IMR-90 (cell line): Measurements from ENCODE around the gene PLCD1. TPM values are rescaled to one million over a fixed set of nuclear protein-coding genes. Genes with fewer than 3 reads are reported as not detected.

Experiments
- ATAC-seq: fragments of 200-7000 bp; cut with Tn5 transposase; 2 replicates; pipeline ENCODE4 v1.9.1; 2020; ENCODE audit warnings: low read depth, mild to moderate bottlenecking, moderate library complexity
- BruUV-seq: library from RNA; stranded (reverse); fragments of 400-500 nt; replicated peaks from 2 replicates; lab custom pipeline; 2021; lab: Mats Ljungman, UMichigan
- CTCF ChIA-PET: fragments of 300-600 bp; formaldehyde crosslinking; extraction: SDS; loops from one replicate; lab custom pipeline; 2021; ENCODE audit warnings: antibody characterized with exemption; lab: Yijun Ruan, JAX
- POLR2A ChIA-PET: fragments of 300-600 bp; sonication (Branson Sonifier 250); formaldehyde crosslinking; loops from one replicate; lab custom pipeline; 2022; ENCODE audit warnings: antibody characterized with exemption; ENCODE audit not compliant: unreplicated experiment; lab: Charles Lee
- DNase-seq: peaks from one replicate; pipeline ENCODE4 v3.0.0; 2013
- H2AFZ ChIP-seq: replicated peaks from 2 replicates; pipeline ENCODE3; 2013; ENCODE audit warnings: low read length, mild to moderate bottlenecking; ENCODE audit not compliant: poor library complexity
- H2AK5ac ChIP-seq: 2 replicates; pipeline ENCODE4 v1.6.1; 2013; ENCODE audit warnings: low read depth, low read length, inconsistent platforms
- H2AK9ac ChIP-seq: replicated peaks from 2 replicates; pipeline ENCODE3; 2013; ENCODE audit warnings: mild to moderate bottlenecking, low read depth, low read length, moderate library complexity; ENCODE audit not compliant: poor library complexity
- H2BK120ac ChIP-seq: 2 replicates; pipeline ENCODE4 v1.6.1; 2013; ENCODE audit warnings: low read depth, low read length, inconsistent platforms
- H2BK15ac ChIP-seq: 3 replicates; pipeline ENCODE4 v1.6.1; 2013; ENCODE audit warnings: low read depth, low read length, inconsistent platforms
- H2BK20ac ChIP-seq: 2 replicates; pipeline ENCODE4 v1.6.1; 2013; ENCODE audit warnings: low read depth, mild to moderate bottlenecking, inconsistent platforms, low read length, moderate library complexity
- H2BK5ac ChIP-seq: 2 replicates; pipeline ENCODE4 v1.6.1; 2013; ENCODE audit warnings: mild to moderate bottlenecking, low read depth, low read length, inconsistent platforms; ENCODE audit not compliant: poor library complexity, severe bottlenecking
- H3K14ac ChIP-seq: replicated peaks from 2 replicates; pipeline ENCODE4 v1.6.1; 2013; ENCODE audit warnings: low read depth, low read length, inconsistent platforms
- H3K18ac ChIP-seq: 2 replicates; pipeline ENCODE4 v1.6.1; 2013; ENCODE audit warnings: low read depth, low read length, control low read depth
- H3K23ac ChIP-seq: 2 replicates; pipeline ENCODE4 v1.6.1; 2013; ENCODE audit warnings: low read depth, low read length, inconsistent platforms
- H3K27ac ChIP-seq: 2 replicates; pipeline ENCODE4 v1.5.1; 2013; ENCODE audit warnings: mild to moderate bottlenecking, control low read depth, low read length; ENCODE audit not compliant: insufficient read depth
- H3K27me3 ChIP-seq: 2 replicates; pipeline ENCODE4 v1.6.1; 2013; ENCODE audit warnings: low read length; ENCODE audit not compliant: control insufficient read depth, insufficient read depth
- H3K36me3 ChIP-seq: 2 replicates; pipeline ENCODE4 v1.6.1; 2013; ENCODE audit warnings: low read length, mixed read lengths; ENCODE audit not compliant: control insufficient read depth, insufficient read depth
- H3K4ac ChIP-seq: 2 replicates; pipeline ENCODE4 v1.6.1; 2013; ENCODE audit warnings: low read depth, low read length, inconsistent platforms
- H3K4me1 ChIP-seq: 2 replicates; pipeline ENCODE4 v1.6.1; 2013; ENCODE audit warnings: low read length, mixed read lengths; ENCODE audit not compliant: control insufficient read depth, insufficient read depth
- H3K4me2 ChIP-seq: 2 replicates; pipeline ENCODE4 v1.6.1; 2013; ENCODE audit warnings: low read depth, mild to moderate bottlenecking, control low read depth, low read length, moderate library complexity
- H3K4me3 ChIP-seq: 2 replicates; pipeline ENCODE4 v1.5.1; 2013; ENCODE audit warnings: low read depth, mild to moderate bottlenecking, control low read depth, low read length, moderate library complexity; ENCODE audit not compliant: insufficient read depth
- H3K56ac ChIP-seq: 2 replicates; pipeline ENCODE4 v1.6.1; 2013; ENCODE audit warnings: low read length, inconsistent platforms; ENCODE audit not compliant: insufficient read depth; ENCODE audit errors: extremely low read depth
- H3K79me1 ChIP-seq, 2 experiments: 2 replicates each; pipeline ENCODE4 v1.6.1; 2013; ENCODE audit warnings: low read length in 2 of 2, inconsistent platforms in 1 of 2, low read depth in 1 of 2
- H3K9ac ChIP-seq: 2 replicates; pipeline ENCODE4 v1.6.1; 2013; ENCODE audit warnings: low read depth, low read length, control low read depth
- H3K9me1 ChIP-seq: 2 replicates; pipeline ENCODE4 v1.6.1; 2013; ENCODE audit warnings: low read length, inconsistent platforms; ENCODE audit not compliant: insufficient read depth
- H3K9me3 ChIP-seq: 2 replicates; pipeline ENCODE4 v1.6.1; 2013; ENCODE audit warnings: low read length; ENCODE audit not compliant: control insufficient read depth, insufficient read depth
- H4K20me1 ChIP-seq: 2 replicates; pipeline ENCODE4 v1.6.1; 2013; ENCODE audit warnings: low read length, inconsistent platforms; ENCODE audit not compliant: insufficient read depth
- H4K5ac ChIP-seq: 2 replicates; pipeline ENCODE4 v1.6.1; 2013; ENCODE audit warnings: mild to moderate bottlenecking, low read depth, low read length, control low read depth
- H4K8ac ChIP-seq, 2 experiments: 2 replicates each; pipeline ENCODE4 v1.6.1; 2013; ENCODE audit warnings: low read depth in 2 of 2, low read length in 2 of 2, control low read depth in 1 of 2, inconsistent platforms in 1 of 2
- H4K91ac ChIP-seq: 2 replicates; pipeline ENCODE4 v1.6.1; 2013; ENCODE audit warnings: low read depth, low read length, inconsistent platforms; ENCODE audit not compliant: insufficient read depth
- BHLHE40 ChIP-seq: fragments of 150-350 bp; IDR thresholded peaks from 2 replicates; pipeline ENCODE4 v1.6.1; 2016; ENCODE audit warnings: mild to moderate bottlenecking, low read depth, low read length
- CEBPB ChIP-seq: IDR thresholded peaks from 2 replicates; pipeline ENCODE4 v1.6.1; 2012; ENCODE audit warnings: low read depth, low read length, improper control_type of control experiment
- MAFK ChIP-seq: IDR thresholded peaks from 2 replicates; pipeline ENCODE4 v1.6.1; 2012; ENCODE audit warnings: low read depth, low read length, improper control_type of control experiment
- MXI1 ChIP-seq: IDR thresholded peaks from 2 replicates; pipeline ENCODE4 v1.6.1; 2012; ENCODE audit warnings: low read depth, mild to moderate bottlenecking, low read length, moderate library complexity, borderline replicate concordance
- NFE2L2 ChIP-seq: fragments of 150-350 bp; IDR thresholded peaks from 2 replicates; pipeline ENCODE4 v1.6.1; 2016; ENCODE audit warnings: low read depth, mild to moderate bottlenecking, low read length
- POLR2A ChIP-seq: IDR thresholded peaks from 2 replicates; pipeline ENCODE4 v1.6.1; 2012; ENCODE audit warnings: mild to moderate bottlenecking, low read depth, low read length
- RCOR1 ChIP-seq: IDR thresholded peaks from 2 replicates; pipeline ENCODE4 v1.6.1; 2012; ENCODE audit warnings: mild to moderate bottlenecking, low read length, improper control_type of control experiment; ENCODE audit not compliant: insufficient replicate concordance
- RFX5 ChIP-seq: IDR thresholded peaks from 2 replicates; pipeline ENCODE4 v1.8.0; 2012; ENCODE audit warnings: low read depth, mild to moderate bottlenecking, low read length, moderate library complexity
- SMC3 ChIP-seq: fragments of 150-350 bp; IDR thresholded peaks from 2 replicates; pipeline ENCODE4 v1.6.1; 2016; ENCODE audit warnings: low read depth, mild to moderate bottlenecking, antibody characterized with exemption, low read length, moderate library complexity
- WGBS, 2 experiments: methylation state at CpG; one replicate each; pipeline versions ENCODE4 v1.1.5 to v1.1.7; 2013; ENCODE audit warnings: missing lambda C conversion rate in 2 of 2; ENCODE audit not compliant: insufficient read length in 1 of 2; ENCODE audit errors: extremely low coverage in 2 of 2; 5-methylcytosine and 5-hydroxymethylcytosine counted together
- dilution Hi-C: fragments of 300-500 bp; cut with HindIII; formaldehyde crosslinking; loops from one replicate; pipeline ENCODE4 v1.14.3; 2018; ENCODE audit warnings: low sequenced_read_pairs; ENCODE audit not compliant: unreplicated experiment
- in situ Hi-C: fragments of 300-500 bp; cut with MboI; formaldehyde crosslinking; loops from 3 replicates; pipeline ENCODE4 v1.14.3; 2019; ENCODE audit warnings: low sequenced_read_pairs, inconsistent platforms, mixed read lengths
- intact Hi-C: fragments of 100-400 bp; cut with micrococcal nuclease; formaldehyde crosslinking; loops from 2 replicates; pipeline ENCODE4 v1.10.0; 2022
- polyA plus RNA-seq, 3 experiments: library from polyadenylated mRNA; depleted of rRNA; stranded (reverse); fragments of >200 nt; gene quantifications; 2 replicates each; pipeline ENCODE4 v1.2.3, GENCODE V29; 2012; ENCODE audit warnings: low replicate concordance in 1 of 3
- total RNA-seq: library from RNA; depleted of rRNA; stranded (reverse); fragments of >200 nt; gene quantifications from 2 replicates; pipeline ENCODE4 v1.2.3, GENCODE V29; 2012
- TF ChIP-seq, protein P1 (sequence below): fragments of 150-350 bp; IDR thresholded peaks from 2 replicates; pipeline ENCODE4 v1.6.1; 2016; ENCODE audit warnings: low read depth, mild to moderate bottlenecking, low read length, moderate library complexity, borderline replicate concordance

The PLCD1 gene
- total and polyA plus RNA-seq, 2 of the 4 experiments (the other 2 are of a cell fraction): 14.9 to 16.3 TPM

GRCh38 chr3:38002940-38003339 is 26.5 kb downstream of the PLCD1 start:
- Histone ChIP-seq H3K4me3 (no peak overlapping the region), H3K36me3 (peaks cover 15% of the 10 kb centered on the region), H3K27ac (no peak overlapping the region), H3K9ac (no peak overlapping the region), H2AK9ac (no peak overlapping the region), H3K9me1 (peaks cover 14% of the 10 kb centered on the region), H3K27me3 (no peaks in the 10 kb centered on the region), H2AK5ac (no peak overlapping the region), H4K8ac (no peak overlapping the region), H4K91ac (no peak overlapping the region), H4K5ac (no peak overlapping the region), H3K4me1 (peaks cover 10% of the 10 kb centered on the region), H3K56ac (no peak overlapping the region), H2AFZ (no peak overlapping the region), H3K4me2 (no peak overlapping the region), H2BK120ac (no peak overlapping the region), H3K4ac (no peak overlapping the region), H3K79me1 (peaks cover 3% of the 10 kb centered on the region in 2 experiments; a peak in 1 of 4 replicates), H2BK5ac (no peak overlapping the region), H3K23ac (no peak overlapping the region), H2BK15ac (no peak overlapping the region), H2BK20ac (no peak overlapping the region), H3K14ac (no peak overlapping the region), H3K9me3 (no peaks in the 10 kb centered on the region), H4K20me1 (peaks cover 8% of the 10 kb centered on the region; the same call in 1 of the 2 replicates), H3K18ac (no peak overlapping the region)
- dilution Hi-C loops (no loop called here), intact Hi-C loops (loop anchor here (1.0 kb wide), 1 partner anchor 148 kb away; no protein-coding TSS in a partner anchor), in situ Hi-C loops (no loop called here)
- TF ChIP-seq BHLHE40 (no peak), POLR2A (no peak), CEBPB (no peak), RFX5 (no peak), SMC3 (no peak), MXI1 (no peak), MAFK (no peak), RCOR1 (no peak), NFE2L2 (no peak)
- TF ChIP-seq, protein P1, sequence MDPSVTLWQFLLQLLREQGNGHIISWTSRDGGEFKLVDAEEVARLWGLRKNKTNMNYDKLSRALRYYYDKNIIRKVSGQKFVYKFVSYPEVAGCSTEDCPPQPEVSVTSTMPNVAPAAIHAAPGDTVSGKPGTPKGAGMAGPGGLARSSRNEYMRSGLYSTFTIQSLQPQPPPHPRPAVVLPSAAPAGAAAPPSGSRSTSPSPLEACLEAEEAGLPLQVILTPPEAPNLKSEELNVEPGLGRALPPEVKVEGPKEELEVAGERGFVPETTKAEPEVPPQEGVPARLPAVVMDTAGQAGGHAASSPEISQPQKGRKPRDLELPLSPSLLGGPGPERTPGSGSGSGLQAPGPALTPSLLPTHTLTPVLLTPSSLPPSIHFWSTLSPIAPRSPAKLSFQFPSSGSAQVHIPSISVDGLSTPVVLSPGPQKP: no peak
- no CpG with 5 or more reads among the region's 9 CpGs for WGBS, 2 experiments
- POLR2A ChIA-PET: no interaction called here
- no peak for ATAC-seq
- BruUV-seq: no TSS peak
- DNase-seq: no peak
- CTCF ChIA-PET: interaction anchor here (1.1 to 1.3 kb wide), 2 partner anchors 37 to 147 kb away, joined by 3 to 4 read pairs; no protein-coding TSS in a partner anchor
